ENCODE data around the gene CERK. TPM values are rescaled to one million over a fixed set of nuclear protein-coding genes. Genes with fewer than 3 reads are reported as not detected.

Gene CERK
- total RNA-seq, 1 donor from 2014 or later: 102 TPM

GRCh38 chr22:46673662-46674236, 64.3 kb downstream of the CERK start:
- no peaks in the 10 kb centered on the region for H3K9me3 Mint-ChIP-seq
- no peak for TF ChIP-seq CTCF (conservative IDR thresholded peaks at IDR 0.05)
- H3K27me3 Mint-ChIP-seq (ENCODE audit: low read depth): no peaks in the 10 kb centered on the region
- H3K4me1 Mint-ChIP-seq: peaks cover 10% of the 10 kb centered on the region
- peaks cover 3% of the 10 kb centered on the region for H3K36me3 Mint-ChIP-seq (ENCODE audit: low read depth)
- H3K4me3 Mint-ChIP-seq: no peak overlapping the region
- DNase-seq (ENCODE audit: low read depth, low spot score): no peak
- H3K27ac Mint-ChIP-seq (ENCODE audit: unreplicated experiment): peak overlapping the region; percentile 27

DNA sequence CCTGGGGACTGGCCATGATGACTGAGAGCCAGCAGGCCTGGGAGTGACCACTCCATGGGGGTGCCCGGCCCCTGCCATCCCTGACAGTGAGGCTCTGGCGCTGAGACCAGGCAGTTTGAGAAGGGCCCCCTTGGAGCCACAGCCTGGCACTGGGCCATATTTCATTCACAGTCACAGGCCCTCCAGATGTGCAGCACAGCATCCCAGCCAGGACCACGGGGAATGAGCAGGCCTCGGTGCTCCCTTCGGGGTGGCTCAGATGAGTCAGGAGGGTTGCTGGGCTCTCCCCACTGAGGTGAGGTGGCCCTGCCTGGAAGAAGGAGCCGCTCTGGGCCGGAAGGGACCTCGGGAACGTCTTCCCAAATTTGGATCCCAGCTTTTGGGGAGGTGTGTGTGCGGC, 64.8 kb downstream of the CERK start:
- peaks cover 12% of the 10 kb centered on the region for H3K4me1 Mint-ChIP-seq
- H3K9me3 Mint-ChIP-seq: no peaks in the 10 kb centered on the region
- no peaks in the 10 kb centered on the region for H3K27me3 Mint-ChIP-seq (ENCODE audit: low read depth)
- H3K27ac Mint-ChIP-seq (ENCODE audit: unreplicated experiment): no peak overlapping the region
- TF ChIP-seq CTCF (conservative IDR thresholded peaks at IDR 0.05): no peak
- H3K4me3 Mint-ChIP-seq: no peak overlapping the region
- no peak for DNase-seq (ENCODE audit: low read depth, low spot score)
- H3K36me3 Mint-ChIP-seq (ENCODE audit: low read depth): peaks cover 4% of the 10 kb centered on the region

- H3K27ac Mint-ChIP-seq (ENCODE audit: unreplicated experiment): no peak overlapping the region
- peaks cover 12% of the 10 kb centered on the region for H3K4me1 Mint-ChIP-seq
- DNase-seq (ENCODE audit: low read depth, low spot score): no peak
- peaks cover 4% of the 10 kb centered on the region for H3K36me3 Mint-ChIP-seq (ENCODE audit: low read depth)
- no peak overlapping the region for H3K4me3 Mint-ChIP-seq
- no peaks in the 10 kb centered on the region for H3K27me3 Mint-ChIP-seq (ENCODE audit: low read depth)
- no peak for TF ChIP-seq CTCF (conservative IDR thresholded peaks at IDR 0.05)
- no peaks in the 10 kb centered on the region for H3K9me3 Mint-ChIP-seq
Measured at GRCh38 chr22:46672731-46673130, 65.3 kb downstream of the CERK start.

DNA sequence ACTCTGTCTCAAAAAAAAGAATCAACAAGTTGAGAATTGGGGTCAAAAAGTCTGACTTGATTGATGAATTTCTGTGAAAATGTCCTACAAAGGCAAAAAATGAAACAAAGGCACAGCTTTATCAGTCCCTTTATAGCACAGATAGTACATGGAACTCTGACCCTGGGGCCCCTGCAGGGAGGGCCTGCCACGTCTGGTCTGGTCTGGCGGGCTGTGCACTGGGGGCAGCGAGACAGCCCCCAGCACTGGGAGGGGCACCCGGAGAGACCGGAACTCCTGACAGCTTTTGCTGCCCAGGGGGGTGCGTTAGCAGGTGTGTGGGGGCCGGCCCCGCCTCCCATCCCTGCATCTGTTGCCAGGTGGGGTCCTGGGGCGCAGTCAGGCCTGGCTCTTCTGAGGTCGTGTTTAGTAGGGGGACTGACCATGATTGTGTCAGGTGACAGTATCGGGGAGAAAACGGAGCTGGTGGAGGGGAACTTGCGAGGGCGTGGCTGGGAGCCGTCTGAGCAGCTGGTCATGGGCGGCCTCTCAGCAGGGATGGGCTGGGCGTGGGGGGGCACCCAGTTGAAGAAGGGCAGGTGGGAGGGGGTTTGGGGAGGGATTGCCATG, 66.1 kb downstream of the CERK start:
- Mint-ChIP-seq H3K4me3 (no peak overlapping the region), H3K27ac (ENCODE audit: unreplicated experiment) (no peak overlapping the region), H3K9me3 (no peaks in the 10 kb centered on the region), H3K27me3 (ENCODE audit: low read depth) (no peaks in the 10 kb centered on the region), H3K4me1 (peaks cover 12% of the 10 kb centered on the region), H3K36me3 (ENCODE audit: low read depth) (peaks cover 4% of the 10 kb centered on the region)
- no peak for TF ChIP-seq CTCF (conservative IDR thresholded peaks at IDR 0.05)
- no peak for DNase-seq (ENCODE audit: low read depth, low spot score)

DNA sequence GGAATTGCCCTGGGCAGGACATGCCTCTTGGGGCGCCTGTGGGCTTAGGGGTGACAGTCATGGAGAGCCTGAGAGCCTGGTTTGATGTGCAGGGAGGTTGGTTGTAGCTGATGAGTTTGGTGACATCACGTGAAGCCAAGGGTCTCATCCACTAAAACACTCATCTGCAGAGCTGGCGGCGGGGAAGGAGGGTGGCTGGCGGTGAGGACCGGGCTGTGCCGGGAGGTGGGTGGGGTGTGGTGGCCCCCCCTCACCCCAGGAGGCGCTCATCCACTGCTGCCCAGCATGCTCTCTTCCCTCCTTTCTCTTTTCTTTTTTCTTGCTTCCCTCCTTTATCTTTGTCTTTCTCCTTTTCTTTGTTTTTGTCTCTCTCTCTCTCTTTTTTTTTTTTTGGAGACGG, 68.9 kb downstream of the CERK start:
- H3K27ac Mint-ChIP-seq (ENCODE audit: unreplicated experiment): no peak overlapping the region
- H3K36me3 Mint-ChIP-seq (ENCODE audit: low read depth): peaks cover 4% of the 10 kb centered on the region
- DNase-seq (ENCODE audit: low read depth, low spot score): no peak
- no peaks in the 10 kb centered on the region for H3K27me3 Mint-ChIP-seq (ENCODE audit: low read depth)
- no peak for TF ChIP-seq CTCF (conservative IDR thresholded peaks at IDR 0.05)
- no peaks in the 10 kb centered on the region for H3K9me3 Mint-ChIP-seq
- peaks cover 12% of the 10 kb centered on the region for H3K4me1 Mint-ChIP-seq
- no peak overlapping the region for H3K4me3 Mint-ChIP-seq

Measured in neural crest cell (in vitro differentiated cells).